Measurements from ENCODE around the gene ENPP3. TPM values are rescaled to one million over a fixed set of nuclear protein-coding genes. Genes with fewer than 3 reads are reported as not detected.

ENPP3 gene
- total and polyA plus RNA-seq, 10 of the 15 experiments (the other 5 are each of a cell fraction or from before 2014, with no cell fraction given) = 0.01 TPM; not detected in 9

DNA sequence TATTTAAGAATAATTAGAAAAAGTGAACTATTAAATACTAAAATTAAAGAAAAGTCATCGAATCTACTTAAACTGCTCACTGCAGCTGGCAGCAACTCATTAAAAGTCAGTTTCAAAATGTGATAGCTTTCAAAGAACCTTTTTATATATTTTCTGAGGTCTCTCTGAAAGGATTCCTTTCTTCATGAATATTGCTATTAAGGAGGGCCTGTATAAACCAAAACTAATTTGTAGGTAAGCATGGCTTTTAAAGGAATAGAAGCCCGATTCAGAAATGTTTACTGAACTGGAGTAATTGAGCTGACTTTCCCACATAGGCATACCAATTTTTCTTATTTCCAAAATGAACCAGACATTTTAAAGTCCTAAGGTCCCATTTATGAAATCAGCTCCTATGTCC is 129.5 kb downstream of the ENPP3 start (continued):
- TF ChIP-seq FOXK2 (IDR thresholded peaks at IDR 0.05) (no peak), LARP7 (IDR thresholded peaks at IDR 0.05) (no peak)

DNA sequence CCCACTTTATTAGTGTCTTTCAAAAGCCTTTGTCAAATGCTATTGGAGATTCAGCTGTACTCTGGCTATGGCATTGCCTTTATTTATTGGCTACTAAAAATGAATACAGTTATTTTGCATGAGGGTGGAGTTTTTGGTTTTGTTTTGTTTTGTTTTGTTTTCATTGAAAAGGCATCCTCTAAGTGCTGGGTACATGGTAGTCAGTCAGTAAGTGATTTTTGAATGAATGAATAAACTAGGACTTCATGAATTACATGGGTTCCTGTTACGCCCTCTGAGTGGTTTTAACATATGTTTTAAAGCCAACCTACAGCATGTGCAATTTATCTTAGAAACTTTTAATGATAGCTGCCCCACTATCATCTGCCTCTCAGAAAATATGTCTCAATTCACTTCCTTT is 131.9 kb downstream of the ENPP3 start:
- H3K27me3 ChIP-seq (replicated peaks in 1 of 2; ENCODE audit: control insufficient read depth in 2 of 2, insufficient read depth in 2 of 2, low read length in 1 of 2) = no peaks in the 10 kb centered on the region
- in situ Hi-C loops (cut with MboI) = no loop called here
- ChIA-PET CTCF (no interaction called here), POLR2A (no interaction called here), RAD21 (ENCODE audit: unreplicated experiment) (no interaction called here), SMC1A (ENCODE audit: uncharacterized antibody, unreplicated experiment) (no interaction called here)
- DNase-seq (ENCODE audit: low read depth, low spot score) (no peak), FAIRE-seq (no peak), ATAC-seq (no peak)
- no peak overlapping the region for H3K27ac ChIP-seq (ENCODE audit: control insufficient read depth, insufficient read depth)
- 0% methylated on average over 1 of the region's 1 CpG for WGBS (ENCODE audit: insufficient coverage, insufficient replicate concordance, low lambda C conversion rate, missing lambda C conversion rate)
- H3K4me3 ChIP-seq = no peak overlapping the region
- intact Hi-C loops (cut with micrococcal nuclease; ENCODE audit: unreplicated experiment) = no loop called here
- BruUV-seq (replicated peaks) = no TSS peak
- H3K36me3 ChIP-seq (ENCODE audit: control insufficient read depth in 2 of 2, insufficient read depth in 2 of 2, low read length in 1 of 2) = no peaks in the 10 kb centered on the region
- H2AFZ ChIP-seq (ENCODE audit: control insufficient read depth, low read depth, low read length) = no peak overlapping the region
- no peaks in the 10 kb centered on the region for H3K4me1 ChIP-seq (ENCODE audit: control insufficient read depth, insufficient read depth, low read length)
- H3K4me2 ChIP-seq (ENCODE audit: control insufficient read depth, insufficient read depth) = no peak overlapping the region
- TF ChIP-seq SMARCA5 (IDR thresholded peaks at IDR 0.05) = no peak
- no peak for TF ChIP-seq PAX5 (IDR thresholded peaks at IDR 0.05; ENCODE audit: borderline replicate concordance, low read depth, low read length)
- TF ChIP-seq, protein P1, sequence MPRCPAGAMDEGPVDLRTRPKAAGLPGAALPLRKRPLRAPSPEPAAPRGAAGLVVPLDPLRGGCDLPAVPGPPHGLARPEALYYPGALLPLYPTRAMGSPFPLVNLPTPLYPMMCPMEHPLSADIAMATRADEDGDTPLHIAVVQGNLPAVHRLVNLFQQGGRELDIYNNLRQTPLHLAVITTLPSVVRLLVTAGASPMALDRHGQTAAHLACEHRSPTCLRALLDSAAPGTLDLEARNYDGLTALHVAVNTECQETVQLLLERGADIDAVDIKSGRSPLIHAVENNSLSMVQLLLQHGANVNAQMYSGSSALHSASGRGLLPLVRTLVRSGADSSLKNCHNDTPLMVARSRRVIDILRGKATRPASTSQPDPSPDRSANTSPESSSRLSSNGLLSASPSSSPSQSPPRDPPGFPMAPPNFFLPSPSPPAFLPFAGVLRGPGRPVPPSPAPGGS (IDR thresholded peaks at IDR 0.05; ENCODE audit: borderline replicate concordance, insufficient read depth, low read depth, low read length, poor library complexity, severe bottlenecking) = no peak
- TF ChIP-seq BACH1 (IDR thresholded peaks at IDR 0.05; ENCODE audit: borderline replicate concordance) = no peak
- TF ChIP-seq MTA3 (IDR thresholded peaks at IDR 0.05; ENCODE audit: borderline replicate concordance, low read length) = no peak
- no peak for TF ChIP-seq SREBF2 (IDR thresholded peaks at IDR 0.05; ENCODE audit: low read length)
- no peaks in the 10 kb centered on the region for H4K20me1 ChIP-seq (ENCODE audit: control insufficient read depth, insufficient read depth)
- no peaks in the 10 kb centered on the region for H3K79me2 ChIP-seq (ENCODE audit: control insufficient read depth, insufficient read depth, low read length)
- no peaks in the 10 kb centered on the region for H3K9me3 ChIP-seq (replicated peaks; ENCODE audit: control insufficient read depth, insufficient read depth, low read length)
- H3K9ac ChIP-seq (ENCODE audit: control insufficient read depth, insufficient read depth, low read length) = no peak overlapping the region

Measured in GM12878 (cell line).